Heart right ventricle (tissue), 16 donors: ENCODE results near the gene CARD19. TPM values are rescaled to one million over a fixed set of nuclear protein-coding genes. Genes with fewer than 3 reads are reported as not detected.

Source experiments
- ATAC-seq, 8 donors: fragments of 200-7000 bp; cut with Tn5 transposase; one replicate each; pipeline ENCODE4 v1.9.1; 2020; ENCODE audit warnings: mild to moderate bottlenecking in 8 of 8, moderate library complexity in 8 of 8, moderate number of reproducible peaks in 1 of 8
- DNase-seq, 2 donors: peaks; one replicate each; pipeline ENCODE4 v3.0.0-alpha.2; 2020
- H3K27ac ChIP-seq, 10 donors: fragments of 200-600 bp; sonication (generic) in 2 of 10; one replicate each; pipeline versions ENCODE4 v1.5.0 to v1.8.0; 2020 to 2022; ENCODE audit warnings: mild to moderate bottlenecking in 3 of 10
- H3K27me3 ChIP-seq, 7 donors: fragments of 200-600 bp; one replicate each; pipeline ENCODE4 v1.8.0; 2021 to 2022; ENCODE audit warnings: mild to moderate bottlenecking in 2 of 7
- H3K36me3 ChIP-seq, 9 donors: fragments of 200-600 bp; sonication (generic) in 1 of 9; one replicate each; pipeline versions ENCODE4 v1.5.0 to v1.8.0; 2020 to 2022; ENCODE audit warnings: mild to moderate bottlenecking in 2 of 9
- H3K4me1 ChIP-seq, 9 donors: fragments of 200-600 bp; sonication (generic) in 1 of 9; one replicate each; pipeline versions ENCODE4 v1.5.0 to v1.8.0; 2020 to 2022; ENCODE audit warnings: mild to moderate bottlenecking in 4 of 9
- H3K4me3 ChIP-seq, 10 donors: fragments of 200-600 bp; sonication (generic) in 2 of 10; one replicate each; pipeline versions ENCODE4 v1.5.0 to v1.8.0; 2020 to 2022; ENCODE audit warnings: mild to moderate bottlenecking in 7 of 10, moderate library complexity in 2 of 10
- H3K9me3 ChIP-seq, 11 donors: fragments of 200-600 bp in 10 of 11; sonication (generic) in 2 of 11; one replicate each; pipeline versions ENCODE4 v1.5.0 to v1.8.0; 2013 to 2022; ENCODE audit warnings: mild to moderate bottlenecking in 2 of 11, control low read depth in 1 of 11, moderate library complexity in 1 of 11
- WGBS, 2 donors: extraction: QIAGEN DNeasy Blood & Tissue Kit; methylation state at CpG; one replicate each; pipeline ENCODE4 v1.1.7; 2013; ENCODE audit warnings: inconsistent platforms in 1 of 2; 5-methylcytosine and 5-hydroxymethylcytosine counted together
- intact Hi-C, 10 donors: fragments of 100-400 bp; cut with DNase I; formaldehyde crosslinking; loops; one replicate each; pipeline versions ENCODE4 v1.11.1 to v1.14.2; 2022
- polyA plus RNA-seq, 2 donors: library from polyadenylated mRNA; stranded (reverse); fragments of 200-250 nt; gene quantifications; one replicate each; pipeline ENCODE4 v1.2.3, GENCODE V29; 2013
- total RNA-seq, 10 donors: library from RNA; stranded (reverse); fragmentation: NEBNext Ultra II Directional in 3 of 10; extraction: Animal tissue kit (Norgen Biotek cat#: 25700) in 3 of 10; gene quantifications; one replicate each; pipeline versions ENCODE4 v1.2.1 to v1.2.4, GENCODE V29; 2021 to 2023
- TF ChIP-seq, protein P1 (sequence below), 9 donors: fragments of 200-600 bp; sonication (generic) in 2 of 9; IDR thresholded peaks; one replicate each; pipeline versions ENCODE4 v1.5.0 to v1.8.0; 2021 to 2022; ENCODE audit warnings: antibody characterized with exemption in 9 of 9, mild to moderate bottlenecking in 5 of 9, moderate library complexity in 1 of 9
- donor health status: Arrhythmogenic right ventricular cardiomyopathy.
- donor health status: ischemic (EF 13 %, LVEDD 7.1; RV severe dilation, severe dysfunction).
- donor health status: healthy with polysubstance abuse.
- donor health status: DM: no; HTN: yes; CAD: no.
- donor health status: DM: no; HTN: no; CAD: no.
- donor health status: ischemic (EF 25% LVEDD 6.9; RV normal size, moderate dysfunction).
- donor health status: ischemic (EF 25% LVEDD 5.7; RV mildly dilated, moderate dysfunction).
- donor health status: healthy.
- donor health status: DM: yes; HTN: yes; CAD: no.
- donor health status: Ischemic cardiomyopathy.
- donor health status: ischemic (EF 35%, LVEDD 5.7; RV mildly dilated, moderate dysfunction).
- donor health status: nonischemic (EF 11% LVEDD 7.7; RV severe dilation, severe dysfunction).
- donor health status: DM: yes; HTN: yes; CAD: no.
- donor health status: PGD.
- donor health status: ischemic (EF 29% LVEDD 5.4; RV normal size, mild dysfunction).
- donor health status: nonischemic (EF 23%, LVEDD 6.1; RV moderate dilation, normal function).

Gene CARD19
- total and polyA plus RNA-seq, 12 donors, result 22.3 to 47.3 (median 26.1) TPM

DNA sequence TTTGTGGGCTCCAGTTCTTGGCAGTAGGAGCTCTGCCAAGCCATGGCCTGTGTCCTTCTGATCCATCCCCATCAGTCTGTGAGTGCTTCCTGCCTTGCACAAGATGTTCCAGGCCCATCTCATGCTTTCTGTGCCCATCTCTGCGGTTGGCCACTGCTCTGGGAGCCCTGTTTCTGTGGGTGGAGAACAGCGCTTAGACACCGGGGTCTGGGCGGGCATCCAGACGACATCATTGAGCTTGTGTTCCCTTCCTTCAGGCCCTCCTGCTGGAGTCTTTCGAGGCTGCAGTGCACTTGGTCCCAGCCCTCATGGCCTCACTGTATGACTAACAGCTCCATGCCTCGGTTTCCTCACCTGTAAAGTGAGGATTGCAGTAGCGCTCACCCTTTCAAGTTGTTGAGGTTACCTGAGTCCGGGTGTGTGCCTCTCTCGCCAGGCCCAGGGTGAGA is 14.9 kb upstream of the CARD19 start:
- TF ChIP-seq, protein P1, sequence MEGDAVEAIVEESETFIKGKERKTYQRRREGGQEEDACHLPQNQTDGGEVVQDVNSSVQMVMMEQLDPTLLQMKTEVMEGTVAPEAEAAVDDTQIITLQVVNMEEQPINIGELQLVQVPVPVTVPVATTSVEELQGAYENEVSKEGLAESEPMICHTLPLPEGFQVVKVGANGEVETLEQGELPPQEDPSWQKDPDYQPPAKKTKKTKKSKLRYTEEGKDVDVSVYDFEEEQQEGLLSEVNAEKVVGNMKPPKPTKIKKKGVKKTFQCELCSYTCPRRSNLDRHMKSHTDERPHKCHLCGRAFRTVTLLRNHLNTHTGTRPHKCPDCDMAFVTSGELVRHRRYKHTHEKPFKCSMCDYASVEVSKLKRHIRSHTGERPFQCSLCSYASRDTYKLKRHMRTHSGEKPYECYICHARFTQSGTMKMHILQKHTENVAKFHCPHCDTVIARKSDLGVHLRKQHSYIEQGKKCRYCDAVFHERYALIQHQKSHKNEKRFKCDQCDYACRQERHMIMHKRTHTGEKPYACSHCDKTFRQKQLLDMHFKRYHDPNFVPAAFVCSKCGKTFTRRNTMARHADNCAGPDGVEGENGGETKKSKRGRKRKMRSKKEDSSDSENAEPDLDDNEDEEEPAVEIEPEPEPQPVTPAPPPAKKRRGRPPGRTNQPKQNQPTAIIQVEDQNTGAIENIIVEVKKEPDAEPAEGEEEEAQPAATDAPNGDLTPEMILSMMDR (IDR thresholded peaks at IDR 0.05), result no peak
- intact Hi-C loops, result no loop called here

DNA sequence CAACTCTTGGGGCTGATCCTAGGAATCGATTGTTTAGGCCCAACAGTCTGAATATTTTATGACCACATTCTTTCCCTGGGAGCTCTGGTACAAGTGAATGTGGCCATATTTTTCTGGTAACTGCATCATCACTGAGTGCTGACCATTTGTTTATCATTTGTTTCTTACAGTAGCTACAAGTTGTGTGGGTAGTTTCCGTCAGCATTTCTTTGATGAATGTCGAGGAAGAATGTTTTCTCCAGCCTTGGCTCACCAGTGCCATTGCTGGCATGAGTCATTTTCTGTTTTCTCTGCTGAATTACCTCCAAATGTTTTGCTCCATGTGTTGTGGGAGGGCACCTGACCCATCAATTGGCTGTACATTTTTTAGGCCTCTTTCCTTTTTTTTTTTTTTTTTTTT is 14.1 kb upstream of the CARD19 start:
- peaks cover 0 to 4% (median 0%) of the 10 kb centered on the region in 7 donors for H3K27me3 ChIP-seq
- H3K27ac ChIP-seq, result no peak overlapping the region
- intact Hi-C loops, result no loop called here
- peaks cover 0 to 12% (median 0%) of the 10 kb centered on the region in 9 donors for H3K4me1 ChIP-seq
- no peak overlapping the region for H3K4me3 ChIP-seq
- TF ChIP-seq, protein P1 (IDR thresholded peaks at IDR 0.05), result no peak
- 90 to 93% methylated on average over 3 of the region's 3 CpGs for WGBS, 2 donors
- peaks cover 0 to 15% (median 0%) of the 10 kb centered on the region in 9 donors for H3K36me3 ChIP-seq
- ATAC-seq, result no peak
- H3K9me3 ChIP-seq, result no peaks in the 10 kb centered on the region
- no peak for DNase-seq

More for the DNA sequence above, 14.9 kb upstream of the CARD19 start:
- H3K27me3 ChIP-seq, result peaks cover 0 to 4% (median 0%) of the 10 kb centered on the region in 7 donors
- DNase-seq (no peak), ATAC-seq (no peak)
- H3K36me3 ChIP-seq, result peaks cover 0 to 15% (median 0%) of the 10 kb centered on the region in 9 donors
- H3K4me1 ChIP-seq, result peaks cover 0 to 12% (median 0%) of the 10 kb centered on the region in 9 donors
- no peak overlapping the region for H3K4me3 ChIP-seq
- WGBS, 2 donors, result 88 to 93% methylated on average over 10 of the region's 10 CpGs
- H3K9me3 ChIP-seq, result no peaks in the 10 kb centered on the region
- no peak overlapping the region for H3K27ac ChIP-seq

DNA sequence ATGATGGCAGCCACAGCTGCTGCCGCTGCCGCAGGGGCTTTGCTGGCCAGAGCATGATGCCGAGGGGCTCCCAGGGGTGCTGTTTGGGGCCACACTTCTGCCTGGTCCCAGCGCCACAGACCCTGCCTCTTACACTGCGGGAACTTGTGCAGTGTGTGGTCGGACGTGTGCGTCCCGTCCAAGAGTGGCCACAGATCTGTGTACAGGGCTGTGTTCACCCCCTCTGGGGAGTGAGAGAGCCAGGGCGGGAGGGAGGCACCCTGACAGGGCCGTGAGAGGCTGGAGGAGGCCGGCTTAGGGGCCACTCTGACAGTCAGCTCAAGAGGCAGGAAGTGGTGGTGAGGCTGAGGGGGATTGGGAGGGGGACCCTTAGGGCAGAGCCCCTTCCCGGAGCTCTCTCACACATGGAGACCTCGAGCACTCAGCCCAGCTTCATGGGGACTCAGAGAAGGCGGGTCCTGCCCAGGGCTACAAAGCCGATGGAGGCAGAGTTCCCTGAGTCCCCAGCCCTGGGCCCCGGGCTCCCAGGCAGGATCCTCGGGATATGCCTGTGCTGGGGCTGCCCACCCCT is 13.1 kb upstream of the CARD19 start:
- Histone ChIP-seq H3K9me3 (no peaks in the 10 kb centered on the region), H3K27ac (peak overlapping the region in 1 of 10 donors; percentile 11), H3K27me3 (peaks cover 0 to 4% (median 0%) of the 10 kb centered on the region in 7 donors), H3K4me1 (peaks cover 0 to 12% (median 0%) of the 10 kb centered on the region in 9 donors), H3K4me3 (no peak overlapping the region), H3K36me3 (peaks cover 0 to 15% (median 0%) of the 10 kb centered on the region in 9 donors)
- intact Hi-C loops, result no loop called here
- DNase-seq (no peak), ATAC-seq (peak in 1 of 8 donors; percentile 20)
- 62 to 69% methylated on average over 18 of the region's 18 CpGs for WGBS, 2 donors
- TF ChIP-seq, protein P1 (IDR thresholded peaks at IDR 0.05), result no peak

DNA sequence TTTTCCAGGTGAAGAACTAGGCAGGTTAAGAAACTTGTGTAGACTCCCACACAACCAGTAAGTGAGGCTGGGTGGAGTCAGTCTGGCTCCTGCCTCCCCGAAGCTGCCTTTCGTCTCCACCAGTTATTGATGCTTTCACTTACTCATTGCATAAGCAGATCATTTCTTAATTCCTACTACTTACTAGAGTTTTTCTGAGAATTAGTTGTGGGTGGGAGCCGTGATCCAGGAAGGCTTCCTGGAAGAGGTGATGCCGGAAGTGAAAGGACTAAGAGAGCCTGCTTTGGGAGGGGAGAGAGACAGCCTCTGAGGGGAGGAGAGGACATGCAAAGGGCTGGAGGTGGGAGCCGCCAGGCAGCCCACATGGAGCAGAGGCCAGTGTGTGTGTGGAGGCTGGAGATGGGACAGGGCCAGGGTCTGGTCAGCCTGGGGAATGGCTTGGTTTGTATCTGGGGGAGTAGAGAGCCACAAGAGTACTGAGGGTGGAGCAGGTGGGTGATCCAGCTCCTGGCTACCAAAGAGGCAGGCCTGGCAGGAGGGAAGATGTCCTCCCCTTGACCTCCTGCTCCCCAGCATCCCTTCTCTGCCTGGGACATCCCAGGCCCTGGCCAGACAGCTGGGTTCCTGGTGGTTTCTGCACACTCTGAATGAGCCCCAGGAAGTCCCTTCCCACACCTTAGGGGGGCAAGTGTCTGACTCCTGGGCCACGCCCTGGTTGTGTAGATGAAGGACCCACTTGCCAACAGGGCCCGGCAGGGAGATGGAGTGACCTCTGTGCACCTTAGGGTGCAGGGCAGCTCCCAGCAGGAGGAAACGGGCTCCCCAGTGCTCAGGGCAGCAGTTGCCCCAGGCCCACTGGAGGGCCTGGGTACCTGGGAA is 12.2 kb upstream of the CARD19 start:
- Histone ChIP-seq H3K36me3 (peaks cover 0 to 15% (median 0%) of the 10 kb centered on the region in 9 donors), H3K4me3 (no peak overlapping the region), H3K9me3 (no peaks in the 10 kb centered on the region), H3K27ac (no peak overlapping the region), H3K27me3 (peaks cover 0 to 4% (median 0%) of the 10 kb centered on the region in 7 donors), H3K4me1 (peaks cover 0 to 12% (median 0%) of the 10 kb centered on the region in 9 donors)
- 88 to 91% methylated on average over 8 of the region's 8 CpGs for WGBS, 2 donors
- ATAC-seq (peak in 1 of 8 donors; percentile 9), DNase-seq (no peak)
- intact Hi-C loops, result no loop called here
- TF ChIP-seq, protein P1 (IDR thresholded peaks at IDR 0.05), result no peak
